HL-60 (cell line): ENCODE measurements around the gene KLHL13.

Source experiments
- DNase-seq, 2 experiments: peaks; one replicate each; pipeline ENCODE4 v3.0.0-alpha.2; 2010 to 2020; ENCODE audit warnings: low read depth in 1 of 2, low spot score in 1 of 2
- H3K27ac ChIP-seq: fragments of 250-450 bp; sonication (Bioruptor Pico); replicated peaks from 2 replicates; pipeline ENCODE4 v1.5.1; 2020; ENCODE audit warnings: mild to moderate bottlenecking, moderate library complexity
- H3K27me3 ChIP-seq: fragments of 250-450 bp; sonication (Bioruptor Pico); 2 replicates; pipeline ENCODE4 v1.5.1; 2021; ENCODE audit warnings: mild to moderate bottlenecking, moderate library complexity; ENCODE audit not compliant: insufficient read depth, poor library complexity, severe bottlenecking
- H3K4me3 ChIP-seq: replicated peaks from 2 replicates; pipeline ENCODE4 v1.5.1; 2011; ENCODE audit warnings: mild to moderate bottlenecking, control low read depth, low read length; ENCODE audit not compliant: insufficient read depth
- CTCF ChIP-seq: IDR thresholded peaks from one replicate; pipeline ENCODE4 v1.5.1; 2011; ENCODE audit warnings: low read length, control low read depth, inconsistent platforms; ENCODE audit not compliant: insufficient read depth
- GABPA ChIP-seq: IDR thresholded peaks from 2 replicates; pipeline ENCODE4 v1.6.1; 2012; ENCODE audit warnings: low read depth
- POLR2AphosphoS5 ChIP-seq: IDR thresholded peaks from 2 replicates; pipeline ENCODE4 v1.6.1; 2012; ENCODE audit warnings: low read depth
- SPI1 ChIP-seq: IDR thresholded peaks from 2 replicates; pipeline ENCODE4 v1.6.1; 2012; ENCODE audit warnings: low read depth, mild to moderate bottlenecking, borderline replicate concordance
- TF ChIP-seq, protein P1 (sequence below): IDR thresholded peaks from 2 replicates; pipeline ENCODE4 v1.6.1; 2012; ENCODE audit warnings: low read depth; ENCODE audit not compliant: insufficient replicate concordance

The KLHL13 gene

DNA sequence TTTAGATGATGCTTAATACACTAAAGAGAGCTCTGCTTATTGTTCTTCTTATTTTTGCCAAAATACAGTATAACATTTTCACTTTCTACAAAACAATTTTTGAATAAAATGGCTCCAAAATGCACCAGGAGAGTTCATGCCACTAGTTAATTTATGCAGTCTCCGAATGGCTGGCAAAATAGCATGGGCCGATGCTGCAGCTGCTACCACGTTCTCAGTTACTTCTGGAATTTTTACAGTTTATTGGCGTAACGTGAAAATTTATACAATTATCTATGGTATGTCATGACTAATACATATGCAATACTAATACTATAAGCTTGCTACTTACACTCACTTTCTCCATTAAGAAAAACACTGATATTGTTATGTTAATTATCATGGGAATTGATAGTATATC, 16.5 kb downstream of the KLHL13 start:
- H3K27me3 ChIP-seq, result no peaks in the 10 kb centered on the region
- H3K4me3 ChIP-seq, result no peak overlapping the region
- TF ChIP-seq CTCF, result no peak
- no peak for TF ChIP-seq SPI1
- TF ChIP-seq GABPA, result no peak
- TF ChIP-seq, protein P1, sequence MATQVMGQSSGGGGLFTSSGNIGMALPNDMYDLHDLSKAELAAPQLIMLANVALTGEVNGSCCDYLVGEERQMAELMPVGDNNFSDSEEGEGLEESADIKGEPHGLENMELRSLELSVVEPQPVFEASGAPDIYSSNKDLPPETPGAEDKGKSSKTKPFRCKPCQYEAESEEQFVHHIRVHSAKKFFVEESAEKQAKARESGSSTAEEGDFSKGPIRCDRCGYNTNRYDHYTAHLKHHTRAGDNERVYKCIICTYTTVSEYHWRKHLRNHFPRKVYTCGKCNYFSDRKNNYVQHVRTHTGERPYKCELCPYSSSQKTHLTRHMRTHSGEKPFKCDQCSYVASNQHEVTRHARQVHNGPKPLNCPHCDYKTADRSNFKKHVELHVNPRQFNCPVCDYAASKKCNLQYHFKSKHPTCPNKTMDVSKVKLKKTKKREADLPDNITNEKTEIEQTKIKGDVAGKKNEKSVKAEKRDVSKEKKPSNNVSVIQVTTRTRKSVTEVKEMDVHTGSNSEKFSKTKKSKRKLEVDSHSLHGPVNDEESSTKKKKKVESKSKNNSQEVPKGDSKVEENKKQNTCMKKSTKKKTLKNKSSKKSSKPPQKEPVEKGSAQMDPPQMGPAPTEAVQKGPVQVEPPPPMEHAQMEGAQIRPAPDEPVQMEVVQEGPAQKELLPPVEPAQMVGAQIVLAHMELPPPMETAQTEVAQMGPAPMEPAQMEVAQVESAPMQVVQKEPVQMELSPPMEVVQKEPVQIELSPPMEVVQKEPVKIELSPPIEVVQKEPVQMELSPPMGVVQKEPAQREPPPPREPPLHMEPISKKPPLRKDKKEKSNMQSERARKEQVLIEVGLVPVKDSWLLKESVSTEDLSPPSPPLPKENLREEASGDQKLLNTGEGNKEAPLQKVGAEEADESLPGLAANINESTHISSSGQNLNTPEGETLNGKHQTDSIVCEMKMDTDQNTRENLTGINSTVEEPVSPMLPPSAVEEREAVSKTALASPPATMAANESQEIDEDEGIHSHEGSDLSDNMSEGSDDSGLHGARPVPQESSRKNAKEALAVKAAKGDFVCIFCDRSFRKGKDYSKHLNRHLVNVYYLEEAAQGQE, result no peak
- no peak for TF ChIP-seq POLR2AphosphoS5
- no peak for DNase-seq
- H3K27ac ChIP-seq, result no peak overlapping the region

GRCh38 chrX:118088084-118088483, 28.5 kb downstream of the KLHL13 start:
- Histone ChIP-seq H3K4me3 (no peak overlapping the region), H3K27ac (no peak overlapping the region), H3K27me3 (no peaks in the 10 kb centered on the region)
- no peak for DNase-seq
- TF ChIP-seq, protein P1, result no peak
- no peak for TF ChIP-seq GABPA
- no peak for TF ChIP-seq POLR2AphosphoS5
- no peak for TF ChIP-seq SPI1
- TF ChIP-seq CTCF, result no peak

DNA sequence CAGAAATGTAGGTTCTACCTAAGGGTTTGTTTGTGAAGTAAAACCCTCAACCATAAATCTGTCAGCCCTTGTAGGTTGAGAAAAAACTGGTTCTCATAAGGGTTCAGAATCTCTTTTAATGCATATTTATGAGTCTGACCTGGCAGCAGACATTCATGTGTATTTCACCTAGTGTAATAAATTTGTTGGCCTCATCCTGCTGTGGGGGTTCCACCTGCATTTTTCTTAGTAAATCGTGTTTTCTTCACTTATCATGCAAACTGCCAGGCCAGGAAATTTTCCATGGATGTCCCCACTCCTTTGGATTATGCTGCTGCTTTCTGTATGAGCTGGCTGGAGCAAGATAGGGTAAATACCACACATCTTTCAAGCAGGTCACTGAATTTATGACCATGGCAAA, 42.4 kb downstream of the KLHL13 start:
- TF ChIP-seq, protein P1, result no peak
- TF ChIP-seq CTCF (no peak), SPI1 (no peak), GABPA (no peak), POLR2AphosphoS5 (no peak)
- Histone ChIP-seq H3K27me3 (no peaks in the 10 kb centered on the region), H3K4me3 (no peak overlapping the region), H3K27ac (no peak overlapping the region)
- no peak for DNase-seq
